HG02623 (cell line): ENCODE data around the gene GTPBP8.

Source experiments
- ATAC-seq: cut with Tn5 transposase; IDR thresholded peaks from one replicate; pipeline ENCODE4 v1.9.1; 2021; ENCODE audit warnings: moderate library complexity; ENCODE audit not compliant: unreplicated experiment

GTPBP8 gene

GRCh38 chr3:112990672-112991602 is at the start of gene GTPBP8:
TSS of gene GTPBP8 (plus strand) at chr3:112990984. CDS start at chr3:112991000, 16 bp downstream.
- ATAC-seq: peak; percentile 91

GRCh38 chr3:112948346-112948838 is 42.4 kb upstream of the GTPBP8 start:
- no peak for ATAC-seq

- ATAC-seq: no peak
These were observed 34.4 kb upstream of the GTPBP8 start for GRCh38 chr3:112956351-112956750.

GRCh38 chr3:112958811-112959560 is 31.8 kb upstream of the GTPBP8 start:
- ATAC-seq: no peak

- no peak for ATAC-seq
These were observed 27.1 kb upstream of the GTPBP8 start for GRCh38 chr3:112963683-112964082.

GRCh38 chr3:112965656-112966055 is 25.1 kb upstream of the GTPBP8 start:
- ATAC-seq: no peak

GRCh38 chr3:112966633-112967032 is 24.2 kb upstream of the GTPBP8 start:
- no peak for ATAC-seq

GRCh38 chr3:112967425-112967824 is 23.4 kb upstream of the GTPBP8 start:
- ATAC-seq: no peak

GRCh38 chr3:112967828-112968227 is 23.0 kb upstream of the GTPBP8 start:
- no peak for ATAC-seq

GRCh38 chr3:112972158-112972557 is 18.6 kb upstream of the GTPBP8 start:
- ATAC-seq: no peak

GRCh38 chr3:112973325-112974177 is 17.2 kb upstream of the GTPBP8 start:
- ATAC-seq: peak; percentile 88

- ATAC-seq: peak; percentile 11
These were observed 16.6 kb upstream of the GTPBP8 start for GRCh38 chr3:112974178-112974517.

GRCh38 chr3:112974894-112975293 is 15.9 kb upstream of the GTPBP8 start, which contains the start of gene CD200R1:
TSS of gene CD200R1 (minus strand) at chr3:112975103. CDS start at chr3:112974857, 246 bp downstream.
- no peak for ATAC-seq

- ATAC-seq: no peak
These were observed 14.8 kb upstream of the GTPBP8 start for GRCh38 chr3:112976001-112976400.

- no peak for ATAC-seq
These were observed 13.8 kb upstream of the GTPBP8 start for GRCh38 chr3:112976953-112977352.

GRCh38 chr3:112979244-112979832 is 11.4 kb upstream of the GTPBP8 start:
- ATAC-seq: no peak

- ATAC-seq: no peak
These were observed 10.7 kb upstream of the GTPBP8 start for GRCh38 chr3:112980080-112980479.

GRCh38 chr3:112982710-112983109 is 8.1 kb upstream of the GTPBP8 start:
- no peak for ATAC-seq

GRCh38 chr3:112984485-112984884 is 6.3 kb upstream of the GTPBP8 start:
- ATAC-seq: no peak

- no peak for ATAC-seq
These were observed 3.0 kb upstream of the GTPBP8 start for GRCh38 chr3:112987710-112988334.
